ENCODE data around the gene KLHL33.
A peak's percentile ranks its signal among the peaks of the same experiment; 100 is the strongest.

Gene KLHL33

GRCh38 chr14:20470603-20470901, 34.6 kb upstream of the KLHL33 start:
- TF ChIP-seq CTCF (IDR thresholded peaks at IDR 0.05; ENCODE audit: low read depth, low read length) = no peak
- DNase-seq (ENCODE audit: low read depth in 2 of 2) = no peak
- H3K4me3 ChIP-seq (replicated peaks in 1 of 2; ENCODE audit: low read depth in 2 of 2, low read length in 2 of 2) = peak overlapping the region; percentile 93 to 99

- H3K4me3 ChIP-seq (replicated peaks in 1 of 2; ENCODE audit: low read depth in 2 of 2, low read length in 2 of 2) = peak overlapping the region; percentile 93 to 99
- DNase-seq (ENCODE audit: low read depth in 2 of 2) = peak; percentile 63 to 87
- TF ChIP-seq CTCF (IDR thresholded peaks at IDR 0.05; ENCODE audit: low read depth, low read length) = no peak
Observed at GRCh38 chr14:20469890-20470602, 34.1 kb upstream of the KLHL33 start.

GRCh38 chr14:20469242-20469889, 33.4 kb upstream of the KLHL33 start, which contains the start of gene PNP:
TSS of gene PNP (plus strand) at chr14:20469406. CDS start at chr14:20469525, 119 bp downstream.
- peak within 1 kb of the TSS; percentile 93 to 99 for H3K4me3 ChIP-seq (replicated peaks in 1 of 2; ENCODE audit: low read depth in 2 of 2, low read length in 2 of 2)
- no peak for TF ChIP-seq CTCF (IDR thresholded peaks at IDR 0.05; ENCODE audit: low read depth, low read length)
- DNase-seq (ENCODE audit: low read depth in 2 of 2) = peak; percentile 92 to 93

GRCh38 chr14:20468764-20469241, 32.8 kb upstream of the KLHL33 start:
- TF ChIP-seq CTCF (IDR thresholded peaks at IDR 0.05; ENCODE audit: low read depth, low read length) = no peak
- no peak for DNase-seq (ENCODE audit: low read depth in 2 of 2)
- peak overlapping the region; percentile 93 to 99 for H3K4me3 ChIP-seq (replicated peaks in 1 of 2; ENCODE audit: low read depth in 2 of 2, low read length in 2 of 2)

GRCh38 chr14:20461225-20462141, 25.5 kb upstream of the KLHL33 start, which contains the start of gene PIP4P1:
TSS of gene PIP4P1 (minus strand) at chr14:20461434. CDS start at chr14:20461325, 109 bp downstream.
- DNase-seq (ENCODE audit: low read depth in 2 of 2) = peak; percentile 100
- H3K4me3 ChIP-seq (replicated peaks in 1 of 2; ENCODE audit: low read depth in 2 of 2, low read length in 2 of 2) = peak within 1 kb of the TSS; percentile 86 to 89
- no peak for TF ChIP-seq CTCF (IDR thresholded peaks at IDR 0.05; ENCODE audit: low read depth, low read length)

GRCh38 chr14:20460458-20461224, 24.7 kb upstream of the KLHL33 start:
- H3K4me3 ChIP-seq (replicated peaks in 1 of 2; ENCODE audit: low read depth in 2 of 2, low read length in 2 of 2) = peak overlapping the region; percentile 86 to 89
- no peak for DNase-seq (ENCODE audit: low read depth in 2 of 2)
- TF ChIP-seq CTCF (IDR thresholded peaks at IDR 0.05; ENCODE audit: low read depth, low read length) = no peak
